Endothelial cell of hepatic sinusoid (primary cell): ENCODE data around the gene FAM76A.

ENCODE experiments used
- in situ Hi-C: cut with HindIII; loops from 2 replicates; pipeline ENCODE4 v1.10.0; 2017; ENCODE audit warnings: low sequenced_read_pairs

The FAM76A gene

DNA sequence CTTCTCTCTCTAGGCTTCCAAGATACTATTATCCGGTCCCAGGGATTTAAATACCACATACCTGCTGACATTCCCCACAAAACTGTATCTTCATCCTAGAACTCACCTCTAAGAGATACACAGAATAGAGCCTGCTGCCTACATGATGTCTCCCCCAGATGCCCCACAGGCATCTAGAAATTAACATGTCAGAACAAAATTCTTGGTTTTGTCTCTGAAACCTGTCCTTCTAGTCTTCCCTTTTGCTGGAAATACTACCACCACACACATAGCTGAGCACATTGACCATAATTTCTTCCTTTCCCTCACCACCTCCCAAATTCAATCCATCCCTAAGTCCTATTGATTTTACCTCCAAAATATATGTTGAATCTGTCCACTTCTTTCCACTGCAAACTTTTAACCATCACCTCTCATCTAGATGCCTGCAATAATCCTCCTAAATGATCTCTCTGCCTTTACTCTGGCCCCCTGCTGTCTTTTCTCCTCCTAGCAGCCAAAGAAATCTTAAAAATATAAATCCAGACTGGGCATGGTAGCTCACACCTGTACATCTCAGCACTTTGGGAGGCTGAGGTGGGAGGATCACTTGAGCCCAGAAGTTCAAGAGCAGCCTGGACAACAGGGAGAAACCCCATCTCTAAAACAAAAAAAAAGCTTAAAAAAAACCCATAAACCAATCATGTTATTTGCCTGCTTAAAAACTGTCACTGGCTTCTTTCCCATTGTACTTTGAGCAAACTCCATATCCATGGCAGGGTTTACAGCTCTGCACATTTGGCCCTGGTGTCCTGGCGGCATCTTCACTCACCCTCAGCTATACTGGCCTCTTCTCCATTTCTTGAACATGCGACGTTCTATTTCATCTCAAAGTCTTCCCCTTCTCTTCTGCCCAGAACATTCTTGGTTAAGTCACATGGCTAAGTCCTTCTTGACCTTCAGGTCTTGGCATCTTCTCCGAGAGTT lies 6.2 kb upstream of the FAM76A start:
- in situ Hi-C loops, result no loop called here

DNA sequence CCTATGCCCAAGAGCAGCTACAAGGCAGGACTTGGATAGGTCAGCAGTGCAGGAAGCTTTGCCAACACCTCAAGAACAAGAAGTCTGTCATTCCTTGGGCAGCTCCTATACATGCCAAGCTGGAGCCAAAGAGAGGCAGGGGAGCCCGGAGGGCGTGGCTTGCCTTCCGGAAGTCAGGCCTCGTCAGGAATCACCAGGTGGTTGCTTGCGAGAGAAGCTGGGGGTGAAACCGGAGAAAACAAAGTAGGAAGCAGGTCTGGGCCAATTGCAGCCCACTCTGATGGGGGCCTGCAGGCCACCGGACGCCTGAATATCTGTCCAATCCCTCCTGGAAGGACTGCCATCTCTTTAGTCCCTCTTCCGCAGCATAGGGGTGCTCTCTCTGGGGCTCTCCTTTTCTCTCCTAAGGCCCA lies 794 bp upstream of the FAM76A start:
- in situ Hi-C loops, result no loop called here

DNA sequence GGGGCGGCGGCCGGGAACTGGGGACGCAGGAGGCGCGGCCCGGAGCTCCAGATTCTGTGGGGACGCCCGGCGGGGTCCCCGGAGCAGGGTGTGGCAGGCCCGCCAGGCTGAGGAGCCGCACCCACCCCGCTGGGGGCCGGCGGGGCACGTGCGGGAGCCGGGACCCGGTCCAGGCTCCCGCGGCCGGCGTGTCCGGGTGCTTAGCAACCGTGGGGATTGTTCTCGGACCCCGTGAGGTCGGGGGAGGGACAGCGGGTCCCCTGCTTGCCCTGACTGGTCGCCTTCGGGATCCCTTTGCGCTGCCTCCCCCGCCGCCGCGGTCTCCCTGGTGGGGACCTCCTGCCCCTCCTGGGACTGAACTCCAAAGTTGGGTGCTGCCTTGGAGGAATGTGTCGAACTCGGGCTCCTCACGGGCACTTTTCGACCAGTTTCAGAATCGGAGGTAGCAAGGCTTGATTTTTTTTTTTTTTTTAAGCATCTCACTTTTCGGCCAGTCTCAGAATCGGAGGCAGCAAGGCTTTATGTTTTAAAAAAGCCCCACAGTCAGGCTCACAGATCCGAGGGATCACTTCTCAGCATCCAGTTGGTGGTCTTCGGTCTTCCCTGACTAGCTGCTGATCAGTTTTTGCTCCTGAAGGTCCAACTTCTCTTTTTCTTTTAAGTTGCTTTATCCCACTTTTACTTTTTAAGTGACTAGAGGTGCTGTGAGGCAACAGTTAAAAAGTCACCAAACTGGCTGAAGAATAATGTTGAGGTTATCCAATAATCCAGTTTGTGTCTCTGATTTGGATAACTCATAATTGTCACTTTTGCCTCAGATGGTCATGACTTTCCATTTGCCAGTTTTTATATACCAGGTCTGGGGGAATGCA lies 648 bp downstream of the FAM76A start:
- in situ Hi-C loops, result no loop called here

DNA sequence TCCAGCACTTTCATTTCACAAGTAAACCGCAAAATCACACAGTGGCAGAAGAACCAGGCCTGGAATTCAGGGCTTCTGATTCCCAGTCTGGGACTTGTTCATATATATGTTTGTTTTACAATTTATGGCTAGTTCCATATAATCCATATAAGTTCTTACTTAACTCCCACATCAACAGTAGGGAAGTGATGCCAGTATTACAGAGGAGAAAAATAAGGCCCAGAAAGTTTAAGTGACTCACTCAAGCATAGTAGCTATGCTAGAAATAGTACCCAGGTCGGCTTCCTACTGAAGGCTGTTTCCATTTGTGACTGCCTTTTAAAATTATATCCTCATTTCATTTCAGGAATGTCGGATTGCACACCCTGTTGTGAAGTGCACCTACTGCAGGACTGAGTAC lies 1.4 kb downstream of the FAM76A start:
- in situ Hi-C loops, result no loop called here

DNA sequence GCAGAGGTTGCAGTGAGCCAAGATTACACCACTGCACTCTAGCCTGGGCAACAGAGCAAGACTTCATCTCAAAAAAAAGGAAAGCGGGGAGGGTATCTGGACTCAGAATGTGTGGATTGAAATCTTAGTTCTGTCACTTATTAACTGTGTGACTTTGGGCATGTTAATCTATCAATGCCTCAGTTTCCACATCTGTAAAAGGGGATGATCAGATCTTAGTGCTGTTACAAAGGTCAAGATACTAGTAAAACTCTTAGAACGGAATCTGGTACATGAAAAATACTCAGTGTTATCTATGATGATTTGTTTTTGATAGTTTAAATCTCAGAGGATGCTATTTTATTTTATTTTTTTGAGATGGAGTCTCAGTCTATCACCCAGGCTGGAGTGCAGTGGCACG lies 10.5 kb downstream of the FAM76A start:
- in situ Hi-C loops, result no loop called here

DNA sequence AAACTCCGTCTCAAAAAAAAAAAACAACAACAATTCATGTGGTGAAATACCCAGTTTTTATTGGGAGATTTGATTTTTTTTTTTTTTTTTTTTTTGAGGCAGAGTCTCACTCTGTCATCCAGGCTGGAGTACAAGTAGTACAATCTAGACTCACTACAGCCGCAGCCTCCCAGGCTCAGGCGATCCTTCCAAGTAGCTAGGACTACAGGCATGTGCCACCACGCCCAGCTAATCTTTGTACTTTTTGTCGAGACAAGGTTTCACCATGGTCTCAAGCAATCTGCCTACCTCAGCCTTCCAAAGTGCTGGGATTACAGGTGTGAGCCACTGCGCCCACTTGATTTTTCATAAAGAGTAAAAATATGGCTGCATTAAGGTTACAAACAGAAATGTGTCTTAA lies 15.4 kb downstream of the FAM76A start:
- in situ Hi-C loops, result no loop called here

DNA sequence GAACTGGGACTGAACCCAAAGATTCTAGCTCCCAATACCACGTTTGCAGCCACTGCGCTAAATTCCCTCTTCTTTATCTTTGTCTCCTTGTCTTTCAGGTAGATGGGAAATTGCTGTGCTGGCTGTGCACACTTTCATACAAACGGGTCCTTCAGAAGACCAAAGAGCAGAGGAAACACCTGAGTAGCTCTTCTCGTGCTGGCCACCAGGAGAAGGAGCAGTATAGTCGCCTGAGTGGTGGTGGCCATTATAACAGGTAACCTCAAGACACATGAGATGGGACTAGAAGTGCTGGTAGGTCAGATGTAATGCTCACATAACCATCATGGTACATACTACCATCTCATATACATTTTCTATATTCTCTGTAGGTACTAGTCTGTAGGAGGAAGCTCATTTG lies 18.8 kb downstream of the FAM76A start:
- in situ Hi-C loops, result no loop called here

DNA sequence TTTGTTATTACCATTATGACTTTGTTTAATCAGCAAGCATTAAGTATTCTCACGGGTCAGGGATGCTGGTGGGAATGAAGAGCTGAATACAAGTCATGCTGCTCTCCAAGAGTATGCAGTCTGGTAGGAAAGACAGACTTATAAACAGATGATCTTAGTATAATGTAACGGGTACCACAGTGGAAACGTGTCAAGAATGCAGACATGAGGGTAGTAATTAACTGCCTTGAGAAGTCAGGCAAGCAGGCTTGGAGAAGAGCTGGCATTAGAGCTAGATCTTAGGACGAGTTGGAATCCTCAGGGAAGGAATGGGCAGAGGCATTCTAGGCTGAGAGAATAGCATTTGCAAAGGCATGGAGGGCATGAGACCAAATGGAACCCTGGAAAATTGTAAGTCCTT lies 19.7 kb downstream of the FAM76A start:
- in situ Hi-C loops, result no loop called here

DNA sequence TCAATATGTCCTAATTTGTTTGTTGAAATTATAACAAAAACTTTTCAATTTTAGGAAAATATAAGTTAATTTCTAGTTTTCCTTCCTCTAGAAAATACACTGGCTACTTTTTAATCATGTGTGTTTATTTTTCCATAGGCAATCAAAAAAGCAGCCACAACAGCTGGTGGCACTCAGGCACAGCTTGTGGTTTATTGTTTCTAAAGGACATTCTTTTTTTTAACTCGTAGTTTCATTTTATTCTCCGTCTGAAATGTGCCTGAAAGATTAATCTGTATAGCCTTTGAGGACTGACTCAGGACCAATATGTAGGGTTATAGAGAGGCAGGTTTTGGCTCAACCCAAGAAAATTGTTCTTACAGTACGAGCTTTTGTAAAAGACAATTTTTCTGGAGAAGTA lies 26.6 kb downstream of the FAM76A start:
- in situ Hi-C loops, result no loop called here

DNA sequence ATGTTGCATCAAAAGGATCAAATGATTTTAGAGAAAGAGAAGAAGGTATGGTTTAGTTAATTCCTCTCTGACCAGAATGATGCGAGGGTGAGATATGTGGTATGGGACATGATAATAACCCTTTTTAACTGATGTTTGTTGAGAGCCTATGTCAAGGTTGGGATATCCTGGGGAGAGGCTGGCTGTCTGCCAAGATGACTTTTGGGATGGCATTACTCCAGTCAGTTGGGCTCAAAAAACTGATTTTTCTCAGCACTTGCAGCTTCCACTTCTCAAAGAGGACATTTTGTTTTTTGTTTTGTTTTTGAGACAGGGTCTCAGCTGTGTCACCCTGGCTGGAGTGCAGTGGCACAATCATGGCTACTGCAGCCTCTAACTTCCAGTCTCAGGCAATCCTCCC lies 29.5 kb downstream of the FAM76A start:
- in situ Hi-C loops, result no loop called here

DNA sequence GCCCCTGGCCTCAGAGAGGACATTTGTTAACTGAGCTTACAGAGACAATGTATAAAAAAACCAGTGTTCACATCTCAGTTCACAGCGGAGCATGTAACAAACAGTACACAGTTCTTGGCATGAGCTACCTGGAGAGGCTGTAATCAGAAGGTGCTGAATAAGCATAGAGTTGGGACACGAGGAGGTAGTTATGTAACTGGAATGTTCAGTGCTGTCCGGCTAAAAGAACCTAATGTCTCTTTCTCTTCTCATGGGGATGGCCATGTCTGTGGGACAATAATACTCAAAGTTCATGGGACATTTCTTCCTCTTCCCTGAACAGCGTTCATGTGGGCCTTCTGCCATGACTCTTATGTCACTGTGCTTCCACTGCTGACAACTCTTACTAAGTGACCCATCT lies 30.1 kb downstream of the FAM76A start:
- in situ Hi-C loops, result no loop called here

DNA sequence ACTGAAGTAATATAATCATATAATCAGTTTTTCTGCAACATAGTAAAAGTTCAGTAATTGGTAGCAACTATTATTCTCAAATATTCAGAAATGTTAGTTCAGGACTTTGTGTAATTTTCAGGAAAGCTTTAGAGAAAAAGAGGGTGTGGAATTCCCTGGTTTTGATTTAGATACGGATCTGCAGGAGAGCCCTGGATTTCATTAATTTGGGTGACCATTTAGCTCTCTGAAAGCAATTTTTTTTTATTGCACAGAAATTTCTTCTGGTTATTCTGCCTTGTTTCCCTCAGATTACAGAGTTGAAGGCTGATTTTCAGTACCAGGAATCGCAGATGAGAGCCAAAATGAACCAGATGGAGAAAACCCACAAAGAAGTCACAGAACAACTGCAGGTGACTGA lies 33.5 kb downstream of the FAM76A start:
- in situ Hi-C loops, result no loop called here

DNA sequence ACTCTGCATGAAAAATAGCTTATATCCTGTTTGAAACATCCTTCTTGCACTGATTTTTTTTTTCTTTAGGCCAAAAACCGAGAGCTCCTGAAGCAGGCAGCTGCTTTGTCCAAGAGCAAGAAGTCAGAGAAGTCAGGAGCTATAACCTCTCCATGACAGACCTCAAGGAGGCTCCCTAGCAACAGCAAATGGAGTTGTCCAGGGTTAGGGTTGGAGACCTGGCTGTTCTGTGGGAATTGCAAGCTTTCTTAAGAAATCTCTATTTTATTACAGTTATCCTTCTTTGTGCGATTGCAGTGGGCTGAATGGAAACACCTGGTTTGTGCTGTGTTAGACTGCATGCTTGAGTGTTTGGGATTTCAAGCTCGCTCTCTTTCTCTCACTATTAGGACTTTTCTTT lies 34.7 kb downstream of the FAM76A start:
- in situ Hi-C loops, result no loop called here

DNA sequence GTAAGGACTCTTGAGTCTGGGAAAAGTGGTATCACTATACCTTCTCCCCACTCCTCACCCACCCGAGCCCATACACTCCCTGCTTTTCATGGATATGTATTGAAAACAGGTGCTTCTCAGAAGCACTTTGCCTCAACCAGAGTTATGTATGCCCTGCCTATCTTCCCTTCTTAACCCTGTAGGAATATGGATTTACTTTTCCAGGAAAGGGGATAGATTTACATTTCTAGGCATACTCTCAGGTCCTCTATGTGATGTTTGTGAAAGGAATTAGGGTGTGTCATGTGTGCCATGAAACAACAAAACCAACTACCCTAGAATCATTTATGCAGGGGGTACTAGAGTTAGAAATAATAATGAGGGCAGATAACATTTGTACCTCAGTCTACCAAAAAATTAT lies 36.3 kb downstream of the FAM76A start:
- in situ Hi-C loops, result no loop called here

DNA sequence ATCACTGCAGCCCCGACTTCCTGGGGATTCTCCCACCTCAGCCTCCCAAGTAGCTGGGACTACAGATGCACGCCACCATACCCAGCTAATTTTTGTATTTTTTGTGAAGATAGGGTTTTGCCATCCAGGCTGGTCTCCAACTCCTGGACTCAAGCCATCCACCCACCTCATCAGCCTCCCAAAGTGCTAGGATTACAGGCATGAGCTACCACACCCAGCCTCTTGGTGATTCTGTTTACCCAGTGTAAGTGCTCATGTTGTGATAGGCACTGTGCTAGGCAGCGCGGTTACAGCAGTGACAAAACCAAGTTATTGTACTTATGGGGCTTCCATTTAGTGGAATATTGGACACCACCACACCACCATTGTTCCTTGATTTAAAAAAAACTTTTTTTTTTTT lies 37.6 kb downstream of the FAM76A start:
- in situ Hi-C loops, result no loop called here

DNA sequence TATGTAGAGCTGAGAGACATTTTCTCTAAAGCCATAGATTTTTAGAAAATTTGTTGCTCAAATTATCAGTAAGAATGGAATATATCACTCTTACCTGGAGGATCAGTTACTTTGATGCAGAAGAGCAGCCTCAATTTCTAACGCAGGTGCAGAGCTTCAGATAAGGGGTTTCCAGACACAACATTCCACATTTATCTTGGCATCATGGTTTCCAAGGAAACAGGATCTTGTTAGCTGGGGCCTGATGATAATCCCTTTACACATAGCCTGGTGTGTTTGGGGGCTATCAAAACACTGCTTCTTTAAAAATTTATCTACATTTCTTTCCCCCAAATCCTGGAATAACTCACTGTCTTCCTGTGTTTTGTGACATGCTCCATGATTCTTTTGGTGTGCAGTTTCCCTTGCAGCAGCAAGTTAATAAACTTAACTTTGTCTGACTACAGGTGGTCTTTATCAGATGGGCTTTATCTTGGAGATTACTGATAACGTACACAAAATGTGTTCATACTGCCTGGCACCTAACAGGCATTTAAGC lies 44.6 kb downstream of the FAM76A start:
- in situ Hi-C loops, result no loop called here

DNA sequence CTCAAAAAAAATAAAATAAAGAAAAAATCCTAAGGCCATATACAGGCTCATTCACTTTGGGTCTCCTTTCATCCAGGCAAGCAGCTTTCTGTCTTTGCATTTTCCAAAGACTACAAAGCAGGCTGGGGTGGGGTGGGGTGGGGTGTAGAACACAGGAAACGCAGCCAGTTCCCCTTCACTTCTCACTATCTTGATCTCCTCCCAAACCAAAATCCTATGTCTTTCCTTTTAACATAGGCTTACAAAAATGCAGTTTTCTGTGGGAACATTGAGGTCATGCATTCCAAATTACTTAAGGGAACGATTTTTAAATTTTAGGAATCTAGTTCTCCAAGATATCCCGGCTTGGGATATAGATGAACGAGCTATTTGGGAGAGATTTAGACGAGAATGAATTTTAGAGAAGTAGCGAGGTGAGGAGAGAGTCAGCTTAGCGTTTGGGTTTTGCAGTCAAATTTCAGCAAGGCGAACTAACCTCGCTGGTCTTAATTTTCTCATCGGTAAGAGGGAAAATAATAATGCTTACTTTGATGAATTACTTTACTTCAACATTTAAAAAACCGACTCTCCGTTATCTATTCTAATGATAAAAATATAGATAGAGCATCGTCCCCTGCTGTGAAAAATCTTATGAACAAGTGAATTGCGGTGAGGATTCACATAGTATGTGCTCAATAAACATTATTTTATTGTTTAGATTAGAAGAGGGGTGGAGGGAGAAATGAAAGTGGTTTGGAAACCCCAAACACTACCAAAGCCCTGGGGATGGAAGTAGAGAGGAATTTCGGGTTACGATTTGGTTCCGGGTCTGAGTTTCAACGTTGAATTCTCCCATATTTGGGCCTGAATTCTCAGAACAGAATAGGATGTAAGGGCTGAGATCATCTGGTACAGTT lies 46.5 kb downstream of the FAM76A start:
- in situ Hi-C loops, result no loop called here

DNA sequence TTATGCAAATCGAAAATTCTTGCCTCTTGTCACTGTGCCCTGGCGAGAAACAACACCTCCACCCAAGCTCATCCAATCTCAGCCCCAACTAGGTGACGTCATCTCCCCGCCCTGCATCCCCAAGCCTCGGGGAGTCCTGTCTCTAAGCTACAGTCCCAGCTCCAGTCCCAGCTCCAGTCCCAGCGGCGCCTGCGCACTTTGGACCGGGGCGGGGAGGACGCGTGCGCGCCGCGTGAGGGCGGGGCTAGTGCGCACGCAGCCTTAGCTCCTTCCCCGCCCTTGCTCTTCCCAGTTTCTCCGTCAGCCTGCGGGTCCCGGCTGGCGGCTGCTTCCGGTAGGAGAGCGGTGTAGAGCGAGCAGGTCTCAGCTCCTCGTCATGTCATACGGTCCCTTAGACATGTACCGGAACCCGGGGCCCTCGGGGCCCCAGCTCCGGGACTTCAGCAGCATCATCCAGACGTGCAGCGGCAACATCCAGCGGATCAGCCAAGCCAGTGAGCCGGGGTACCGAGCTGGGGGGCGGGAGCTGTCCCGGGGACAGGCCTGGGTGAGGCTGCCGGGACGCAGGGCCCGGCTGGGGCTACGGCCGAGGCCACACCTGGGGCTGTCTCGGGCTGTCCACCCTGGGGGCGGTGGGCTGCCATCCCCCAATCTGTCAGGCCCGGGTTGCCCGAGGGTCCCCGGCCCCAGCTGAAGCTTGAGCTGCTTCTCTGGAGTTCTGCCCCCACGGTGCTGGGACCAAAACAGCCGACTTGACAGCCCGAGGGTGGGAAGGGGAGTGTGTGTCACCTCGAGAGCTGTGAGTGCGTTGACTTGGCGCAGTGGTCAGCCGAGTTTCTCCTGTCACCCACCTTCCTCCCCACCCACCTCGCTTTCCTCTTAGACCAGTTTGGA lies 47.4 kb downstream of the FAM76A start, which contains the start of gene STX12:
TSS of gene STX12 (plus strand) at position 288 of the 894 bp plus-strand sequence. CDS start at position 377, 89 bp downstream.
- in situ Hi-C loops, result no loop called here

DNA sequence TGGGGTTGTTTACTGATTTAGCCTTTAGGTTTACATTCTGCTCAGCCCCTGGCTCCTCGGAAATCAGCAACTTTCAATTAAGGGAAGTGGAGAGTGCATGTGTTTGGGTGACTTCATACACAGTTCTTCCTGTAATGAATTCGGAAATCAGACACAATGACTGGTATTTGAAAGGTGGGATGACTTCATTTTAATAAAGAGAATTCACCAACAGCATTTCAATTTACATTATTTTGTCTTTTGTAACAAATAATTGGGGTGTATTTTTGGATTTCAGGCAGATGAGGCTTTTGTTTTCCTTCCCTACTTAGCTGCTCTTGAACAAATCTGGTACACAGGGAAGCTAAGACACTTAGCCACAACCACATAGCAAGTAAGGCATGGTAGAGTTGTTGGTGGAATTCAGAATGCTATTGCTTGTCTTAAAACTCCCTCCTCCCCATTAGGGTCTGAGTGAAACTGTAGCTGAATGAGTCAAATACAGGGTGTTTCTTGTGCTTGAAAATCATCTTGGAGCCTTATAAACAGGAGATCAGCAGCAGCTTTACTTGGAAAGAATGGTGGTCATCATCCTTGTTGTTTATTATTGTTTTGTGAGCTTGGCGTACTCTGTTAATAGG lies 48.2 kb downstream of the FAM76A start:
- in situ Hi-C loops, result no loop called here
